BLaER1 treated with 17β-estradiol and CSF1 and Interleukin-3, amounts not matched to agents 10 nM and 100 nM (cell line): ENCODE results near the gene TMOD3.

Experiments
- H3K27ac ChIP-seq, 11 experiments: shearing (Covaris generic); formaldehyde crosslinking; 2 replicates each; pipeline ENCODE4 v1.8.1; 2022
- H3K27me3 ChIP-seq, 11 experiments: shearing (Covaris generic); formaldehyde crosslinking; 2 replicates each; pipeline ENCODE4 v1.8.1; 2022
- H3K36me3 ChIP-seq, 11 experiments: shearing (Covaris generic); formaldehyde crosslinking; 2 replicates each; pipeline ENCODE4 v1.8.1; 2022
- H3K4me1 ChIP-seq, 10 experiments: shearing (Covaris generic); formaldehyde crosslinking; 2 replicates each; pipeline ENCODE4 v1.8.1; 2022
- H3K4me2 ChIP-seq, 11 experiments: shearing (Covaris generic); formaldehyde crosslinking; 2 replicates each; pipeline ENCODE4 v1.8.1; 2022
- H3K4me3 ChIP-seq, 10 experiments: shearing (Covaris generic); formaldehyde crosslinking; 2 replicates each; pipeline ENCODE4 v1.8.1; 2022
- H3K9ac ChIP-seq, 11 experiments: shearing (Covaris generic); formaldehyde crosslinking; 2 replicates each; pipeline ENCODE4 v1.8.1; 2022
- H3K9me3 ChIP-seq, 11 experiments: shearing (Covaris generic); formaldehyde crosslinking; replicated peaks in 1 of 11; 2 replicates each; pipeline ENCODE4 v1.8.1; 2022
- H4K20me1 ChIP-seq, 11 experiments: shearing (Covaris generic); formaldehyde crosslinking; 2 replicates each; pipeline ENCODE4 v1.8.1; 2022
- Cebpa-rat ChIP-seq, 11 experiments: shearing (Covaris generic); IDR thresholded peaks; 2 replicates each; pipeline ENCODE4 v1.8.1; 2022

TMOD3 gene

DNA sequence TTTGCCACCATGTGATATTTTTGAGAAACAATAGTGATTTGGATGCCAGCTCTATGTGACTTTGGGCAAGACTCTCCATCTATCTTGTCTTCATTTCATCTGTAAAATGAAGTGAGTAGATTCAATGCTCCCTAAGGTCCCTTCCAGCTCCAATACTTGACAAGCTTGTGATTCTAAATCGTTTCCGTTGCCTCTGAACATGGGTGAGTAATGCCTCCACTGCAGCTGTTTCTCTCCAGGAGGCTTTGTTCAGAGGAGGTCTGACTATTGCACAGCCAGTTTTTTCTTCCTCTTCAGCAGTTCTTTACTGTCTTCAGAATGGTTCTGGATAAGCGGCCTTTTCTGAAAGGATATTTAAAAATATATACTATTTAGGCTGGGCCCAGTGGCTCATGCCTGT is 14.8 kb upstream of the TMOD3 start:
- H3K9me3 ChIP-seq = peaks cover 0 to 25% (median 6%) of the 10 kb centered on the region in 11 experiments; a peak in 8 of 22 replicates

DNA sequence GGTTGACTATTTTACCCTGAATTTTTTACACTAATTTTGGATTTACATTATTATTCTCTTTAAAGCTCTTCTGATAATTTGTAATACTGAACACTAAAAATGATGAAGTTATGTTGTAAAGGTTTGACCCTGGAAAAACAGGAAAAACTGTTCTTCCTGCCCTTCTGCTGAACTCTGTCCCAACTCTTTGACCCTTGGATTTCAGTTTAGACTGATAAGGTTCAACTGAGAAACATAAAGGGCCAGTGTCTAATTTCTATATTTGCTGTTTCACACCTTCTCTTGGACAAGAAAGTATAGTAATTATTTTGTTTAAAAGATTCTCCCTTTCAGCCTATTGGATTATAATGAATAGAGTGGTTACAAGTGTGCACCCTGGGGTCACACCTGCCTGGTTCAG is 12.8 kb upstream of the TMOD3 start:
- TF ChIP-seq Cebpa-rat (IDR thresholded peaks at IDR 0.05) = no peak
- no peak overlapping the region for H3K4me2 ChIP-seq
- no peak overlapping the region for H3K4me3 ChIP-seq
- no peaks in the 10 kb centered on the region for H3K27me3 ChIP-seq
- no peak overlapping the region for H3K9ac ChIP-seq
- H4K20me1 ChIP-seq = no peaks in the 10 kb centered on the region
- peaks cover 0 to 8% (median 2%) of the 10 kb centered on the region in 10 experiments; a peak in 4 of 20 replicates for H3K4me1 ChIP-seq
- peaks cover 0 to 66% (median 7%) of the 10 kb centered on the region in 11 experiments; a peak in 7 of 22 replicates for H3K36me3 ChIP-seq
- peaks cover 16 to 45% (median 22%) of the 10 kb centered on the region in 11 experiments for H3K9me3 ChIP-seq
- no peak overlapping the region for H3K27ac ChIP-seq

More for the DNA sequence above, 14.8 kb upstream of the TMOD3 start:
- H4K20me1 ChIP-seq = no peaks in the 10 kb centered on the region
- H3K27me3 ChIP-seq = no peaks in the 10 kb centered on the region
- H3K4me3 ChIP-seq = no peak overlapping the region
- no peak for TF ChIP-seq Cebpa-rat (IDR thresholded peaks at IDR 0.05)
- peaks cover 0 to 78% (median 7%) of the 10 kb centered on the region in 11 experiments; a peak in 8 of 22 replicates for H3K36me3 ChIP-seq
- H3K4me1 ChIP-seq = peaks cover 0 to 8% (median 2%) of the 10 kb centered on the region in 10 experiments; a peak in 4 of 20 replicates
- no peak overlapping the region for H3K9ac ChIP-seq
- no peak overlapping the region for H3K27ac ChIP-seq
- H3K4me2 ChIP-seq = peak overlapping the region in 2 of 11 experiments; percentile 17 to 24; a peak in 2 of 22 replicates

DNA sequence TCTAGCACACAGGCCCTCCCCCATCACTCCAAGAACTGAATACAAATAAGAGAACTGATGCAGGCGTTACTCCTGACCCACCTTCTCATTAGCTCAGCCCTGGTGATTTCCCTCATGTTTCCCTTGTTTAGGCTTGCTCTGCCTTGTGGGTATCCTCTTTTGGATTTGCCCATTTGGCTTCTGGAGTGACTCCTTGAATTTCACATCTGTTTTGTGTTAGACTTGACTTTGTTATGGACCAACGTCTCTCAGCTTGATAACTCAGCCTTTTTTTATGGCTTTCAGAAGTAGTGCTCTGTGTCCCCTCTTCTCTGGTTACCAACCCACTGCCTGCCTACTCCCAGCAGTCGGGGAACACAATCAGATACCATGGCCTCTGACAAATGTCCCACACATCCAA is 11.3 kb upstream of the TMOD3 start:
- Histone ChIP-seq H4K20me1 (no peaks in the 10 kb centered on the region), H3K27me3 (no peaks in the 10 kb centered on the region), H3K27ac (no peak overlapping the region), H3K4me3 (no peak overlapping the region), H3K9me3 (peaks cover 19 to 47% (median 26%) of the 10 kb centered on the region in 11 experiments), H3K4me1 (peaks cover 0 to 8% (median 2%) of the 10 kb centered on the region in 10 experiments; a peak in 4 of 20 replicates), H3K36me3 (peaks cover 0 to 52% (median 7%) of the 10 kb centered on the region in 11 experiments; a peak in 7 of 22 replicates), H3K4me2 (no peak overlapping the region), H3K9ac (no peak overlapping the region)
- TF ChIP-seq Cebpa-rat (IDR thresholded peaks at IDR 0.05) = no peak

DNA sequence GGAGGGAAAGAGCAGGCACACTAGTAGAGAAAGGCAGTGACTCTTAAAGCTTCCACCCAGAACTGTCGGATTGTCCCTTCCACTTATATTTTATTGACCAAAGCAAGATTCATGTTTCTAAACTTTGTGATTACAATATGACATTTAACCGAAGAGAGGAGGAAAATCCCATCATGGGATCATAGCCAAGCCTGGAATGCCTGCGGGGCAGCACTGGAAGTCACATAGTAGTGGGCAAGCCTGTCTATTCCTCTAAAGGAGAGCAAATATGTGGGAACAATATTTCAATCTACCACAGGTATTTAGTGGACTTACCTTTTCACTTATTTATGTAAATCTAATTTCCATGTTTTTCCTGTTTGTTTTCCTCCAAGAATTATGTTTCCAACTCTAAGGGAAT is 3.8 kb upstream of the TMOD3 start:
- H3K9me3 ChIP-seq = peaks cover 9 to 15% (median 12%) of the 10 kb centered on the region in 11 experiments
- H3K9ac ChIP-seq = no peak overlapping the region
- peaks cover 0 to 3% (median 1%) of the 10 kb centered on the region in 10 experiments; a peak in 13 of 20 replicates for H3K4me1 ChIP-seq
- H3K27me3 ChIP-seq = no peaks in the 10 kb centered on the region
- H3K27ac ChIP-seq = no peak overlapping the region
- TF ChIP-seq Cebpa-rat (IDR thresholded peaks at IDR 0.05) = no peak
- H4K20me1 ChIP-seq = peaks cover 0 to 6% (median 2%) of the 10 kb centered on the region in 11 experiments; a peak in 9 of 22 replicates
- no peak overlapping the region for H3K4me2 ChIP-seq
- no peaks in the 10 kb centered on the region; a peak in 1 of 22 replicates for H3K36me3 ChIP-seq
- no peak overlapping the region for H3K4me3 ChIP-seq

DNA sequence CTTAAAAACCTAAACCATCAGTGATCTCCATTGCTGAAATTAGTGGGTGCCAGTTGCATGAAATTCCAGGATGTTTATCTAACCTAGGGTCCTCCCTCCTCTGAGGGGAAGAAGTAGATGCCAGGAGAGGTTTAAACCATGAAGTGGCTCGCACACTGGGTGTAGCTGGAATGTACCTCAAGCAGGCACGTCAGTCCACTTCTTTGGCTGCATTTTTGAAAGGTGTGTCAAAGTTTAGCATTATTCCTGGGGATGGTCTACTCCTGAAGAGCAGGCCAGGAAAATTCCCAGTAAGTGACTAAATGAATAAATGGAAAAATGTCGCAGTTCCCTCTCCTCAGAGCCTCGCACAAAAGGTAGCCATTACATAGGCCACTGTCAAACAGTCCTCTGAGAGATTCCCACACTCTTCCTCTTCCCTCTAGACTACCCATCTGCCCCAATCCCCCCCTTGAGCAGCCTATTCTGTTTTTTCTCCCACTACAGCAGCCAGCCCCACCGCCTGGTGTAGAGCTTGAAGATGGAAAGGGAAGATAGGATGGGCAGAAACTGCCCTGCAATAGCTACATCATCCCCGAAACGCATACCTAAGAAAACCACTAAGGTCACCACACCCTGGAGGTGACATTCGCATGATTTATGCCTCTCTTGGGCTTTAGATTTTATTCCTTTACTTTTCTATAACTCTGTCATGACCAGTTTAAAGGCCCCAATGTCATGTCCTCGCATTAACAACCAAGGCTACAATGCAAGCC is 655 bp upstream of the TMOD3 start:
- no peak overlapping the region; a peak in 2 of 20 replicates for H3K4me3 ChIP-seq
- no peak overlapping the region for H3K9ac ChIP-seq
- H3K9me3 ChIP-seq = no peaks in the 10 kb centered on the region
- H3K36me3 ChIP-seq = no peaks in the 10 kb centered on the region; a peak in 2 of 22 replicates
- no peak for TF ChIP-seq Cebpa-rat (IDR thresholded peaks at IDR 0.05)
- peaks cover 10 to 29% (median 20%) of the 10 kb centered on the region in 10 experiments for H3K4me1 ChIP-seq
- peak overlapping the region in 1 of 11 experiments; percentile 39; a peak in 1 of 22 replicates for H3K4me2 ChIP-seq
- H3K27ac ChIP-seq = no peak overlapping the region
- no peaks in the 10 kb centered on the region for H3K27me3 ChIP-seq
- peaks cover 11 to 36% (median 30%) of the 10 kb centered on the region in 11 experiments; a peak in 19 of 22 replicates for H4K20me1 ChIP-seq

DNA sequence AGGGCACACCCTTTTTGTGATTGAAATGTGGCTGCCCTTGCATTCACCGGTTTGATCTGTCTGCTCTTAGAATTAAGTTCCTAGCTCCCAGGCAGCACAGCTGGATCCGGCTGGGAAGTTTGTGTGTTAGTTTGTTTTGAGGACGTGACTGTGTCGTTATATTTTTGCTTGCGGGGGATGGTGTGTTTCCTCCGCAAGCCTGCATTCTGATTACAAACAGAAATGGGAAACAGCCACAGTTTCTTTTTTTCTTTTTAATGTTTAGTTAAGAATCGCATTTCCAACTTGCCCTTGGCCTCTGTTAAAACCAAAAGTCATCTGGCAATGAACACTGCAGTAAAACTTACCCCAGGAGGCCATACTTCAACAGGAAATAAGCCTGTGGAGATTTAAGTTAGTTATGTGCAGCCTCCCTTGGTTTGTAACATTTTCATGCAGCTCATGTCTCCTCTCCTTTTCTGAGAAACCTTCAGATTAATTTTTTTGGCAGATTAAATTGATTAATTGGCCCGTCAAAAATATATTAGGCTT is 888 bp downstream of the TMOD3 start:
- Histone ChIP-seq H3K9me3 (no peaks in the 10 kb centered on the region), H3K36me3 (peaks cover 0 to 10% (median 0%) of the 10 kb centered on the region in 11 experiments; a peak in 4 of 22 replicates), H3K4me3 (peak overlapping the region; percentile 88 to 99 (median 94)), H3K27ac (peak overlapping the region; percentile 75 to 91 (median 84)), H3K9ac (peak overlapping the region; percentile 84 to 95 (median 89)), H4K20me1 (peaks cover 22 to 51% (median 46%) of the 10 kb centered on the region in 11 experiments; a peak in 20 of 22 replicates), H3K4me2 (peak overlapping the region; percentile 78 to 97 (median 89)), H3K27me3 (no peaks in the 10 kb centered on the region), H3K4me1 (peaks cover 10 to 44% (median 20%) of the 10 kb centered on the region in 10 experiments)
- no peak for TF ChIP-seq Cebpa-rat (IDR thresholded peaks at IDR 0.05)

DNA sequence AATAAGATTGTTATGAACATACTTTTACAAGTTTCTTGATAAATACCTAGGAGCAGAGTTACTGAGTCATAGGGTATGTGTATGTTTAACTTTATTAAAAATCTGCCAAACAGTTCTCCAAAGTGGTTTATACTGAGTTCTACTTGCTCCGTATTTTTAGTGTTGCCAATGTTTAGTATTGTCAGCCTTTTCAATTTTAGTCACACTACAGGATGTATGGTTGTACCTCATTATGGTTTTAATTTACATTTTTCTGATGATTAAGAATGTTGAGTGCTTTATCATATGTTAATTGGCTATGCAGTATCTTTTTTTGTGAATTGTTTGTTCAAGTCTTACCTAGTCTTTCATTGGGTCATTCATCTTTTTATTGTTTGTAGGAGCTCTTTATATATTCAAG is 4.3 kb downstream of the TMOD3 start:
- H3K27ac ChIP-seq = no peak overlapping the region
- H3K9me3 ChIP-seq = no peaks in the 10 kb centered on the region
- no peak for TF ChIP-seq Cebpa-rat (IDR thresholded peaks at IDR 0.05)
- H3K4me3 ChIP-seq = no peak overlapping the region
- H3K27me3 ChIP-seq = no peaks in the 10 kb centered on the region
- no peak overlapping the region for H3K9ac ChIP-seq
- peaks cover 0 to 14% (median 0%) of the 10 kb centered on the region in 11 experiments; a peak in 4 of 22 replicates for H3K36me3 ChIP-seq
- peak overlapping the region in 3 of 11 experiments; percentile 14 to 84 (median 76); a peak in 4 of 22 replicates for H3K4me2 ChIP-seq
- peaks cover 27 to 78% (median 41%) of the 10 kb centered on the region in 10 experiments for H3K4me1 ChIP-seq
- H4K20me1 ChIP-seq = peaks cover 38 to 83% (median 68%) of the 10 kb centered on the region in 11 experiments

DNA sequence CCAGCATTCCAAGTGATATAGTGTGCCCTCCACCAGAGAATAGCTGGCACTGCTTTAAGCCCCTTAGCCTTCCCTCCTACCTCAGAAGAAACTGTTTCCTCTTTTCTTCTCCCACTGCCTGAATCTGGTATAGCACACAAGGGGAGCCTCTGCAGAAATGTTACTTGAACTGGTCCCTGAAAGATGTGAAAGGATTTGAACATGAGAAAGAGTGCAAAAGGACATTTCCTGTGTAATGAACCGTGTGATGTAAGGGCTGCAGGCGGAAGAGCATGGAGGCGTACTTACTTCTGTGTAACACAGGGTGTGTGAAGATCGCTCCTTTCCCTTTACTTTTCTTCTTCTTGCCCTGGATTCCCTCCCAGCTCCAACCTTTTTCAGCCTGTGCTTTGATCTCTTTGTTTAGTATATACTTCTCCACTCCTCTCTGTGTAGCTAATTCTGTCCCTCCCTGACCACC is 8.4 kb downstream of the TMOD3 start:
- H3K27me3 ChIP-seq = no peaks in the 10 kb centered on the region
- H3K4me1 ChIP-seq = peaks cover 35 to 99% (median 47%) of the 10 kb centered on the region in 10 experiments
- H3K27ac ChIP-seq = peak overlapping the region in 4 of 11 experiments; percentile 5 to 29 (median 16); a peak in 3 of 22 replicates
- peak overlapping the region in 3 of 11 experiments; percentile 14 to 39 (median 18); a peak in 2 of 22 replicates for H3K9ac ChIP-seq
- H3K36me3 ChIP-seq = peaks cover 0 to 22% (median 4%) of the 10 kb centered on the region in 11 experiments; a peak in 5 of 22 replicates
- no peak for TF ChIP-seq Cebpa-rat (IDR thresholded peaks at IDR 0.05)
- H4K20me1 ChIP-seq = peaks cover 29 to 98% (median 54%) of the 10 kb centered on the region in 11 experiments
- H3K9me3 ChIP-seq = peaks cover 0 to 21% (median 4%) of the 10 kb centered on the region in 11 experiments; a peak in 8 of 22 replicates
- H3K4me2 ChIP-seq = peak overlapping the region; percentile 39 to 86 (median 58)
- H3K4me3 ChIP-seq = peak overlapping the region in 1 of 10 experiments; percentile 16; a peak in 2 of 20 replicates
